ENCODE data around the gene CRYBG1.

DNA sequence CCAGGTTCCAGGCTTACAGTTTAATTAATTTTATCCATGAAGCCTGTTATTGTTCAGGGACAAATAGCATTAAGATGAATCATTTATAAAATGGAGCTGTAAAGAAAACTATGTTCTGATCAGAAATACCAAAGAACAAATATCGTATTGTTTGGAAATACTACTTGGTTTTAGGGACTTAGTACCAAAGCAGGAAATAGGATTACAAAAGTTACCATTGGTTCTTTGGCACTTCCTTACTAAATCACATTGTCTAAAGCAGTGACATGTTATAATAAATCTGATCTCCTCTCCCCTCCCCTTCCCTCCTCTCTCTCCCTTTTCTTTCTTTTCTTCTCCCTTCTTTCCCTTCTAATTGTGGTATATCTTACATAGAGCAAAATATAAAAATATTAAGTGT, 29.6 kb downstream of the CRYBG1 start:
- TF ChIP-seq, protein P1, sequence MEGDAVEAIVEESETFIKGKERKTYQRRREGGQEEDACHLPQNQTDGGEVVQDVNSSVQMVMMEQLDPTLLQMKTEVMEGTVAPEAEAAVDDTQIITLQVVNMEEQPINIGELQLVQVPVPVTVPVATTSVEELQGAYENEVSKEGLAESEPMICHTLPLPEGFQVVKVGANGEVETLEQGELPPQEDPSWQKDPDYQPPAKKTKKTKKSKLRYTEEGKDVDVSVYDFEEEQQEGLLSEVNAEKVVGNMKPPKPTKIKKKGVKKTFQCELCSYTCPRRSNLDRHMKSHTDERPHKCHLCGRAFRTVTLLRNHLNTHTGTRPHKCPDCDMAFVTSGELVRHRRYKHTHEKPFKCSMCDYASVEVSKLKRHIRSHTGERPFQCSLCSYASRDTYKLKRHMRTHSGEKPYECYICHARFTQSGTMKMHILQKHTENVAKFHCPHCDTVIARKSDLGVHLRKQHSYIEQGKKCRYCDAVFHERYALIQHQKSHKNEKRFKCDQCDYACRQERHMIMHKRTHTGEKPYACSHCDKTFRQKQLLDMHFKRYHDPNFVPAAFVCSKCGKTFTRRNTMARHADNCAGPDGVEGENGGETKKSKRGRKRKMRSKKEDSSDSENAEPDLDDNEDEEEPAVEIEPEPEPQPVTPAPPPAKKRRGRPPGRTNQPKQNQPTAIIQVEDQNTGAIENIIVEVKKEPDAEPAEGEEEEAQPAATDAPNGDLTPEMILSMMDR (IDR thresholded peaks at IDR 0.05): no peak
- TF ChIP-seq POLR2A (IDR thresholded peaks at IDR 0.05): no peak

Measured in body of pancreas (tissue), 4 donors.